SK-N-SH treated with all-trans-retinoic acid at 6 μM for 48 hours (cell line): ENCODE measurements around the gene WDR18.

ENCODE experiments used
- ATAC-seq: fragments of 200-7000 bp; cut with Tn5 transposase; 3 replicates; pipeline ENCODE4 v1.9.1; 2020; ENCODE audit warnings: mild to moderate bottlenecking, moderate library complexity
- ARNTL ChIP-seq: fragments of 450-650 bp; formaldehyde crosslinking; IDR thresholded peaks from 2 replicates; pipeline ENCODE4 v1.5.0; 2020; ENCODE audit warnings: low read depth, mild to moderate bottlenecking, moderate library complexity, borderline replicate concordance
- BACH2 ChIP-seq: fragments of 250-450 bp; sonication (Bioruptor Pico); IDR thresholded peaks from 2 replicates; pipeline ENCODE4 v1.9.0; 2021; ENCODE audit warnings: mild to moderate bottlenecking, borderline replicate concordance
- CSDC2 ChIP-seq: fragments of 250-450 bp; sonication (Bioruptor Pico); IDR thresholded peaks from 2 replicates; pipeline ENCODE4 v1.5.0; 2020; ENCODE audit warnings: mild to moderate bottlenecking, moderate library complexity
- CSRNP3 ChIP-seq: fragments of 250-450 bp; sonication (Bioruptor Pico); IDR thresholded peaks from 2 replicates; pipeline ENCODE4 v1.5.1; 2021; ENCODE audit warnings: mild to moderate bottlenecking, moderate library complexity
- ESRRG ChIP-seq: fragments of 250-450 bp; sonication (Bioruptor Pico); IDR thresholded peaks from 2 replicates; pipeline ENCODE4 v1.6.1; 2021; ENCODE audit warnings: mild to moderate bottlenecking
- GLIS3 ChIP-seq: fragments of 250-450 bp; sonication (Bioruptor Pico); IDR thresholded peaks from 2 replicates; pipeline ENCODE4 v1.5.0; 2020; ENCODE audit warnings: mild to moderate bottlenecking, moderate library complexity
- ISL1 ChIP-seq: fragments of 250-450 bp; sonication (Bioruptor Pico); IDR thresholded peaks from 2 replicates; pipeline ENCODE4 v2.1.2; 2022; ENCODE audit warnings: mild to moderate bottlenecking, moderate library complexity
- OSR1 ChIP-seq: fragments of 250-450 bp; sonication (Bioruptor Pico); IDR thresholded peaks from 2 replicates; pipeline ENCODE4 v1.8.0; 2022; ENCODE audit warnings: moderate library complexity, mild to moderate bottlenecking, inconsistent platforms
- PATZ1 ChIP-seq: fragments of 250-450 bp; sonication (Bioruptor Pico); IDR thresholded peaks from 2 replicates; pipeline ENCODE4 v1.8.0; 2020; ENCODE audit warnings: mild to moderate bottlenecking, moderate library complexity, borderline replicate concordance
- PPARA ChIP-seq: fragments of 250-450 bp; sonication (Bioruptor Pico); IDR thresholded peaks from 2 replicates; pipeline ENCODE4 v1.5.0; 2020; ENCODE audit warnings: mild to moderate bottlenecking, borderline replicate concordance
- SNAI2 ChIP-seq: fragments of 250-450 bp; sonication (Bioruptor Pico); IDR thresholded peaks from 2 replicates; pipeline ENCODE4 v1.5.0; 2020; ENCODE audit warnings: mild to moderate bottlenecking, moderate library complexity
- TCF4 ChIP-seq: fragments of 250-450 bp; sonication (Bioruptor Pico); IDR thresholded peaks from 2 replicates; pipeline ENCODE4 v1.8.0; 2021; ENCODE audit warnings: mild to moderate bottlenecking, moderate library complexity, borderline replicate concordance
- TOX ChIP-seq: fragments of 250-450 bp; sonication (Bioruptor Pico); IDR thresholded peaks from 2 replicates; pipeline ENCODE4 v1.8.0; 2021; ENCODE audit warnings: mild to moderate bottlenecking, moderate library complexity, borderline replicate concordance
- ZC3H10 ChIP-seq: fragments of 250-450 bp; sonication (Bioruptor Pico); IDR thresholded peaks from 2 replicates; pipeline ENCODE4 v1.5.1; 2021; ENCODE audit warnings: mild to moderate bottlenecking, moderate library complexity
- ZFP3 ChIP-seq: fragments of 250-450 bp; sonication (Bioruptor Pico); IDR thresholded peaks from 2 replicates; pipeline ENCODE4 v1.5.0; 2020; ENCODE audit warnings: mild to moderate bottlenecking, moderate library complexity
- ZFP30 ChIP-seq: fragments of 450-650 bp; formaldehyde crosslinking; IDR thresholded peaks from 2 replicates; pipeline ENCODE4 v1.5.0; 2022; ENCODE audit warnings: mild to moderate bottlenecking, moderate library complexity
- ZNF565 ChIP-seq: fragments of 450-650 bp; formaldehyde crosslinking; conservative IDR thresholded peaks from 2 replicates; pipeline ENCODE4 v1.5.0; 2020; ENCODE audit warnings: low read depth, mild to moderate bottlenecking, moderate library complexity
- ZNF70 ChIP-seq: fragments of 450-650 bp; formaldehyde crosslinking; IDR thresholded peaks from 2 replicates; pipeline ENCODE4 v1.5.0; 2020; ENCODE audit warnings: mild to moderate bottlenecking, moderate library complexity
- ZNF8 ChIP-seq: fragments of 450-650 bp; formaldehyde crosslinking; IDR thresholded peaks from 2 replicates; pipeline ENCODE4 v1.5.0; 2020; ENCODE audit warnings: mild to moderate bottlenecking, moderate library complexity
- TF ChIP-seq, protein P1 (sequence below): fragments of 250-450 bp; sonication (Bioruptor Pico); IDR thresholded peaks from 2 replicates; pipeline ENCODE4 v1.5.1; 2020; ENCODE audit warnings: low read depth, mild to moderate bottlenecking, moderate library complexity
- TF ChIP-seq, protein P2 (sequence below): fragments of 250-450 bp; sonication (Bioruptor Pico); IDR thresholded peaks from 2 replicates; pipeline ENCODE4 v1.5.0; 2020; ENCODE audit warnings: mild to moderate bottlenecking, moderate library complexity
- TF ChIP-seq, protein P3 (sequence below): fragments of 250-450 bp; sonication (Bioruptor Pico); IDR thresholded peaks from 2 replicates; pipeline ENCODE4 v1.8.0; 2021; ENCODE audit warnings: low read depth, mild to moderate bottlenecking, moderate library complexity, borderline replicate concordance

Gene WDR18

GRCh38 chr19:1016647-1017114 lies 32.5 kb downstream of the WDR18 start:
- no peak for ATAC-seq
- no peak for TF ChIP-seq ZFP30
- no peak for TF ChIP-seq OSR1 (CRISPR knock-in tag)
- TF ChIP-seq ESRRG (CRISPR knock-in tag) = no peak
- TF ChIP-seq ZNF565 (CRISPR knock-in tag) = no peak

- TF ChIP-seq ISL1 = no peak
- TF ChIP-seq, protein P1, sequence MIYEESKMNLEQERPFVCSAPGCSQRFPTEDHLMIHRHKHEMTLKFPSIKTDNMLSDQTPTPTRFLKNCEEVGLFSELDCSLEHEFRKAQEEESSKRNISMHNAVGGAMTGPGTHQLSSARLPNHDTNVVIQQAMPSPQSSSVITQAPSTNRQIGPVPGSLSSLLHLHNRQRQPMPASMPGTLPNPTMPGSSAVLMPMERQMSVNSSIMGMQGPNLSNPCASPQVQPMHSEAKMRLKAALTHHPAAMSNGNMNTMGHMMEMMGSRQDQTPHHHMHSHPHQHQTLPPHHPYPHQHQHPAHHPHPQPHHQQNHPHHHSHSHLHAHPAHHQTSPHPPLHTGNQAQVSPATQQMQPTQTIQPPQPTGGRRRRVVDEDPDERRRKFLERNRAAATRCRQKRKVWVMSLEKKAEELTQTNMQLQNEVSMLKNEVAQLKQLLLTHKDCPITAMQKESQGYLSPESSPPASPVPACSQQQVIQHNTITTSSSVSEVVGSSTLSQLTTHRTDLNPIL (CRISPR knock-in tag) = no peak
- TF ChIP-seq TOX (CRISPR knock-in tag) = no peak
- no peak for TF ChIP-seq GLIS3
- TF ChIP-seq ZC3H10 = no peak
- TF ChIP-seq CSDC2 (CRISPR knock-in tag) = no peak
- no peak for TF ChIP-seq ZFP30
- TF ChIP-seq TCF4 (CRISPR knock-in tag) = no peak
- no peak for TF ChIP-seq BACH2
- TF ChIP-seq PPARA = no peak
- TF ChIP-seq, protein P2, sequence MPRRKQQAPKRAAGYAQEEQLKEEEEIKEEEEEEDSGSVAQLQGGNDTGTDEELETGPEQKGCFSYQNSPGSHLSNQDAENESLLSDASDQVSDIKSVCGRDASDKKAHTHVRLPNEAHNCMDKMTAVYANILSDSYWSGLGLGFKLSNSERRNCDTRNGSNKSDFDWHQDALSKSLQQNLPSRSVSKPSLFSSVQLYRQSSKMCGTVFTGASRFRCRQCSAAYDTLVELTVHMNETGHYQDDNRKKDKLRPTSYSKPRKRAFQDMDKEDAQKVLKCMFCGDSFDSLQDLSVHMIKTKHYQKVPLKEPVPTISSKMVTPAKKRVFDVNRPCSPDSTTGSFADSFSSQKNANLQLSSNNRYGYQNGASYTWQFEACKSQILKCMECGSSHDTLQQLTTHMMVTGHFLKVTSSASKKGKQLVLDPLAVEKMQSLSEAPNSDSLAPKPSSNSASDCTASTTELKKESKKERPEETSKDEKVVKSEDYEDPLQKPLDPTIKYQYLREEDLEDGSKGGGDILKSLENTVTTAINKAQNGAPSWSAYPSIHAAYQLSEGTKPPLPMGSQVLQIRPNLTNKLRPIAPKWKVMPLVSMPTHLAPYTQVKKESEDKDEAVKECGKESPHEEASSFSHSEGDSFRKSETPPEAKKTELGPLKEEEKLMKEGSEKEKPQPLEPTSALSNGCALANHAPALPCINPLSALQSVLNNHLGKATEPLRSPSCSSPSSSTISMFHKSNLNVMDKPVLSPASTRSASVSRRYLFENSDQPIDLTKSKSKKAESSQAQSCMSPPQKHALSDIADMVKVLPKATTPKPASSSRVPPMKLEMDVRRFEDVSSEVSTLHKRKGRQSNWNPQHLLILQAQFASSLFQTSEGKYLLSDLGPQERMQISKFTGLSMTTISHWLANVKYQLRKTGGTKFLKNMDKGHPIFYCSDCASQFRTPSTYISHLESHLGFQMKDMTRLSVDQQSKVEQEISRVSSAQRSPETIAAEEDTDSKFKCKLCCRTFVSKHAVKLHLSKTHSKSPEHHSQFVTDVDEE (CRISPR knock-in tag) = no peak
- TF ChIP-seq ZFP3 = no peak
- TF ChIP-seq CSRNP3 (CRISPR knock-in tag) = no peak
- TF ChIP-seq ZNF565 (CRISPR knock-in tag) = no peak
- no peak for TF ChIP-seq OSR1 (CRISPR knock-in tag)
- no peak for TF ChIP-seq ZNF8 (CRISPR knock-in tag)
- TF ChIP-seq ARNTL (CRISPR knock-in tag) = no peak
- TF ChIP-seq SNAI2 (CRISPR knock-in tag) = no peak
- TF ChIP-seq, all 23 proteins: peak for 0
- ATAC-seq = no peak
Measured at GRCh38 chr19:1017115-1017905, 33.2 kb downstream of the WDR18 start.

GRCh38 chr19:1017906-1018305 lies 33.8 kb downstream of the WDR18 start:
- ATAC-seq = no peak
- TF ChIP-seq SNAI2 (CRISPR knock-in tag) (no peak), ZNF8 (CRISPR knock-in tag) (no peak), ZC3H10 (no peak), CSDC2 (CRISPR knock-in tag) (no peak), TCF4 (CRISPR knock-in tag) (no peak), ZNF70 (CRISPR knock-in tag) (no peak), GLIS3 (no peak), TOX (CRISPR knock-in tag) (no peak), ARNTL (CRISPR knock-in tag) (no peak)

- no peak for ATAC-seq
- TF ChIP-seq OSR1 (CRISPR knock-in tag) = no peak
- TF ChIP-seq ESRRG (CRISPR knock-in tag) = no peak
- no peak for TF ChIP-seq ZNF70 (CRISPR knock-in tag)
- TF ChIP-seq, protein P2 (CRISPR knock-in tag) = no peak
- no peak for TF ChIP-seq ZFP30
- no peak for TF ChIP-seq PATZ1 (CRISPR knock-in tag)
- TF ChIP-seq ZNF8 (CRISPR knock-in tag) = no peak
- TF ChIP-seq, protein P1 (CRISPR knock-in tag) = no peak
- TF ChIP-seq, protein P3, sequence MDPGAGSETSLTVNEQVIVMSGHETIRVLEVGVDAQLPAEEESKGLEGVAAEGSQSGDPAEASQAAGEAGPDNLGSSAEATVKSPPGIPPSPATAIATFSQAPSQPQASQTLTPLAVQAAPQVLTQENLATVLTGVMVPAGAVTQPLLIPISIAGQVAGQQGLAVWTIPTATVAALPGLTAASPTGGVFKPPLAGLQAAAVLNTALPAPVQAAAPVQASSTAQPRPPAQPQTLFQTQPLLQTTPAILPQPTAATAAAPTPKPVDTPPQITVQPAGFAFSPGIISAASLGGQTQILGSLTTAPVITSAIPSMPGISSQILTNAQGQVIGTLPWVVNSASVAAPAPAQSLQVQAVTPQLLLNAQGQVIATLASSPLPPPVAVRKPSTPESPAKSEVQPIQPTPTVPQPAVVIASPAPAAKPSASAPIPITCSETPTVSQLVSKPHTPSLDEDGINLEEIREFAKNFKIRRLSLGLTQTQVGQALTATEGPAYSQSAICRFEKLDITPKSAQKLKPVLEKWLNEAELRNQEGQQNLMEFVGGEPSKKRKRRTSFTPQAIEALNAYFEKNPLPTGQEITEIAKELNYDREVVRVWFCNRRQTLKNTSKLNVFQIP (CRISPR knock-in tag) = no peak
Measured at GRCh38 chr19:1018393-1018792, 34.2 kb downstream of the WDR18 start.
